DND-41 (cell line): Measurements from ENCODE around the gene FOXK2.
"Not testable (repeated sequence)": the region's sequence is repeated elsewhere in the genome, so short reads cannot be mapped to it uniquely, and the experiment has no call there.

Source experiments
- ATAC-seq: fragments of 200-7000 bp; cut with Tn5 transposase; 3 replicates; pipeline ENCODE4 v1.9.1; 2021; ENCODE audit warnings: low read depth; ENCODE audit not compliant: insufficient read depth
- DNase-seq: peaks from one replicate; pipeline ENCODE4 v3.0.0-alpha.2; 2020
- H2AFZ ChIP-seq: 2 replicates; pipeline ENCODE4 v1.6.0; 2012; ENCODE audit warnings: low read depth, low read length
- H3K27ac ChIP-seq: 2 replicates; pipeline ENCODE4 v1.5.1; 2012; ENCODE audit warnings: low read length, inconsistent platforms
- H3K27me3 ChIP-seq: fragments of 200-600 bp; sonication (generic); 2 replicates; pipeline ENCODE4 v1.6.0; 2012; ENCODE audit warnings: low read length, mild to moderate bottlenecking, inconsistent platforms; ENCODE audit not compliant: insufficient read depth, poor library complexity
- H3K36me3 ChIP-seq: 2 replicates; pipeline ENCODE4 v1.5.1; 2012; ENCODE audit warnings: low read length, inconsistent platforms; ENCODE audit not compliant: insufficient read depth
- H3K4me1 ChIP-seq: 2 replicates; pipeline ENCODE4 v1.5.1; 2012; ENCODE audit warnings: mild to moderate bottlenecking, low read length; ENCODE audit not compliant: insufficient read depth
- H3K4me2 ChIP-seq: 2 replicates; pipeline ENCODE4 v1.6.0; 2012; ENCODE audit warnings: mild to moderate bottlenecking, moderate library complexity, low read length, inconsistent platforms; ENCODE audit not compliant: insufficient read depth
- H3K4me3 ChIP-seq, 2 experiments: fragments of 200-600 bp in 1 of 2; shearing (Covaris generic) in 1 of 2; 2 replicates each; pipeline ENCODE4 v1.5.1; 2012 to 2016; ENCODE audit warnings: inconsistent platforms in 2 of 2, low read length in 2 of 2, mild to moderate bottlenecking in 2 of 2, low read depth in 1 of 2, moderate library complexity in 1 of 2
- H3K79me2 ChIP-seq: 2 replicates; pipeline ENCODE4 v1.6.0; 2012; ENCODE audit warnings: low read length, inconsistent platforms; ENCODE audit not compliant: insufficient read depth
- H3K9ac ChIP-seq: 2 replicates; pipeline ENCODE4 v1.6.0; 2012; ENCODE audit warnings: low read depth, mild to moderate bottlenecking, inconsistent platforms, low read length, moderate library complexity
- H3K9me3 ChIP-seq: 2 replicates; pipeline ENCODE4 v1.5.1; 2012; ENCODE audit warnings: low read length, moderate library complexity, mild to moderate bottlenecking, inconsistent platforms; ENCODE audit not compliant: insufficient read depth, severe bottlenecking
- H4K20me1 ChIP-seq: 2 replicates; pipeline ENCODE4 v1.6.0; 2012; ENCODE audit warnings: low read length; ENCODE audit not compliant: insufficient read depth
- EZH2 ChIP-seq: IDR thresholded peaks from 3 replicates; pipeline ENCODE4 v1.6.1; 2012; ENCODE audit warnings: borderline replicate concordance, low read depth, mild to moderate bottlenecking, moderate library complexity, low read length, inconsistent platforms; ENCODE audit not compliant: severe bottlenecking
- TF ChIP-seq, protein P1 (sequence below): IDR thresholded peaks from 2 replicates; pipeline ENCODE4 v1.5.1; 2012; ENCODE audit warnings: borderline replicate concordance, low read length, moderate library complexity, mild to moderate bottlenecking; ENCODE audit not compliant: poor library complexity, severe bottlenecking; ENCODE audit errors: extremely low read depth

FOXK2 gene

GRCh38 chr17:82582213-82582612 lies 62.7 kb downstream of the FOXK2 start:
- no peaks in the 10 kb centered on the region for H3K4me1 ChIP-seq
- no peak overlapping the region for H3K9ac ChIP-seq
- no peak overlapping the region for H3K4me2 ChIP-seq
- H3K27ac ChIP-seq = no peak overlapping the region
- H3K9me3 ChIP-seq = no peaks in the 10 kb centered on the region
- H3K36me3 ChIP-seq = peaks cover 71% of the 10 kb centered on the region
- no peak overlapping the region for H2AFZ ChIP-seq
- H3K4me3 ChIP-seq = no peak overlapping the region
- H3K27me3 ChIP-seq = no peaks in the 10 kb centered on the region
- TF ChIP-seq EZH2 = no peak
- TF ChIP-seq, protein P1, sequence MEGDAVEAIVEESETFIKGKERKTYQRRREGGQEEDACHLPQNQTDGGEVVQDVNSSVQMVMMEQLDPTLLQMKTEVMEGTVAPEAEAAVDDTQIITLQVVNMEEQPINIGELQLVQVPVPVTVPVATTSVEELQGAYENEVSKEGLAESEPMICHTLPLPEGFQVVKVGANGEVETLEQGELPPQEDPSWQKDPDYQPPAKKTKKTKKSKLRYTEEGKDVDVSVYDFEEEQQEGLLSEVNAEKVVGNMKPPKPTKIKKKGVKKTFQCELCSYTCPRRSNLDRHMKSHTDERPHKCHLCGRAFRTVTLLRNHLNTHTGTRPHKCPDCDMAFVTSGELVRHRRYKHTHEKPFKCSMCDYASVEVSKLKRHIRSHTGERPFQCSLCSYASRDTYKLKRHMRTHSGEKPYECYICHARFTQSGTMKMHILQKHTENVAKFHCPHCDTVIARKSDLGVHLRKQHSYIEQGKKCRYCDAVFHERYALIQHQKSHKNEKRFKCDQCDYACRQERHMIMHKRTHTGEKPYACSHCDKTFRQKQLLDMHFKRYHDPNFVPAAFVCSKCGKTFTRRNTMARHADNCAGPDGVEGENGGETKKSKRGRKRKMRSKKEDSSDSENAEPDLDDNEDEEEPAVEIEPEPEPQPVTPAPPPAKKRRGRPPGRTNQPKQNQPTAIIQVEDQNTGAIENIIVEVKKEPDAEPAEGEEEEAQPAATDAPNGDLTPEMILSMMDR = no peak
- peaks cover 28% of the 10 kb centered on the region for H4K20me1 ChIP-seq
- no peak for DNase-seq
- H3K79me2 ChIP-seq = peaks cover 41% of the 10 kb centered on the region
- ATAC-seq = no peak

DNA sequence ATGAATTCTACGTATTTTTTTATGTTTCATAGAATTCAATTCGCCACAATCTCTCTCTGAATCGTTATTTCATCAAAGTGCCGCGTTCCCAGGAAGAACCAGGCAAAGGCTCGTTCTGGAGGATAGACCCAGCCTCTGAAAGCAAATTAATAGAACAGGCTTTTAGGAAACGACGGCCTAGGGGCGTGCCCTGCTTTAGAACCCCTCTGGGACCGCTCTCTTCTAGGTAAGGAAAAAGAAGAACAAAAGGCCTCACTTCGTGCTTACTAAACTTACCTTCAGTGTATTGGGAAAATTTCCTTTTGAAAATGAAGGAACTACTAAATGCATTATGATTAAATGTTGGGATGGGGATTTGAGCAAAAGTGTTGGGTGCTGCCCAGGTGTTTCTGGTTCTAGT lies 63.2 kb downstream of the FOXK2 start:
- peaks cover 25% of the 10 kb centered on the region for H4K20me1 ChIP-seq
- TF ChIP-seq, protein P1 = no peak
- TF ChIP-seq EZH2 = no peak
- H3K4me1 ChIP-seq = no peaks in the 10 kb centered on the region
- H3K9me3 ChIP-seq = no peaks in the 10 kb centered on the region
- no peak for DNase-seq
- H2AFZ ChIP-seq = no peak overlapping the region
- no peak overlapping the region for H3K27ac ChIP-seq
- H3K27me3 ChIP-seq = no peaks in the 10 kb centered on the region
- no peak overlapping the region for H3K4me2 ChIP-seq
- H3K9ac ChIP-seq = no peak overlapping the region
- no peak overlapping the region for H3K4me3 ChIP-seq
- ATAC-seq = no peak
- peaks cover 73% of the 10 kb centered on the region for H3K36me3 ChIP-seq
- peaks cover 38% of the 10 kb centered on the region for H3K79me2 ChIP-seq

- Histone ChIP-seq H3K79me2 (peaks cover 27% of the 10 kb centered on the region; the same call in 1 of the 2 replicates), H3K4me1 (no peaks in the 10 kb centered on the region), H3K36me3 (peaks cover 73% of the 10 kb centered on the region), H3K4me2 (no peak overlapping the region), H4K20me1 (peaks cover 21% of the 10 kb centered on the region), H3K27ac (no peak overlapping the region), H3K27me3 (no peaks in the 10 kb centered on the region), H3K9ac (no peak overlapping the region), H2AFZ (no peak overlapping the region), H3K4me3 (no peak overlapping the region), H3K9me3 (no peaks in the 10 kb centered on the region)
- TF ChIP-seq, protein P1 = no peak
- TF ChIP-seq EZH2 = no peak
- ATAC-seq (no peak), DNase-seq (no peak)
Observed at GRCh38 chr17:82583720-82584234, 64.2 kb downstream of the FOXK2 start.

- H3K4me3 ChIP-seq, H2AFZ ChIP-seq, H3K27ac ChIP-seq, ATAC-seq, H3K9me3 ChIP-seq, H3K9ac ChIP-seq, H3K4me1 ChIP-seq, H3K4me2 ChIP-seq, H3K27me3 ChIP-seq: not testable (repeated sequence)
- DNase-seq = peak; percentile 30
- Histone ChIP-seq H4K20me1 (peaks cover 21% of the 10 kb centered on the region), H3K79me2 (peaks cover 19% of the 10 kb centered on the region; the same call in 1 of the 2 replicates), H3K36me3 (peaks cover 90% of the 10 kb centered on the region)
Observed at GRCh38 chr17:82585935-82586575, 66.5 kb downstream of the FOXK2 start.
